Measurements from ENCODE around the gene CFAP43.
"Not testable (repeated sequence)": the region's sequence is repeated elsewhere in the genome, so short reads cannot be mapped to it uniquely, and the experiment has no call there.

CFAP43 gene

DNA sequence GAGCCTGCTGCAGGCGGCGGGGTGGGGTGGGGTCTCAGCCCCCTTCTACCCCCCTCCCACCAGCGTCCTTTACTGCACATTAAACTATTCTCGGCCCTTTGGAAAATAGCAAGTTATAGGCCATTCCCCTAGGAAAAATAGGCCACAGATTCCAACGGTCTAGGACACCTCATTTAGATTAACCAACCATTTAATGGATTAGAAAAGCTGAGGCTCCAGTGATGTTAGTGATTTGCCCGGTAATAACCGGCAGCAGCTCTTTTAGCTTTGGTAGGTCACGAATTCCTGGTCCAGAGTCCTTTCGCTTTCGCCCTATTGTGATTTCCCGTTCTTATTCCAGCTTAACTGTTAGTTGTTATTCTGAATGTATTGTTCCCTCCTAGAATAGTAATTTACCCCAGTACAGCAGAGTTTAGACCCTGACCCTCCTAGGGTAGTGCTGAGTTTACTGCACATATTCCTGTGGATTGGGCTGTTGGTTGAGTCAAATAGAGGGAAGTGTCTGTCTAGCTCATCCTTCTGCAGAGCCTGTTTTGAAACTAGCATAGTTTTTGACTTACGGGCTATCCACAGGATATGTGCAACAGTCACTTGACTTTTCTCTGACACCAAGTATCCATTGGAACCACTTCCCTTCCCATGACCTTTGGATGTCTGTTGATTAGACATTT lies 23.3 kb upstream of the CFAP43 start:
- peak; percentile 72 for DNase-seq (ENCODE audit: low spot score)

DNA sequence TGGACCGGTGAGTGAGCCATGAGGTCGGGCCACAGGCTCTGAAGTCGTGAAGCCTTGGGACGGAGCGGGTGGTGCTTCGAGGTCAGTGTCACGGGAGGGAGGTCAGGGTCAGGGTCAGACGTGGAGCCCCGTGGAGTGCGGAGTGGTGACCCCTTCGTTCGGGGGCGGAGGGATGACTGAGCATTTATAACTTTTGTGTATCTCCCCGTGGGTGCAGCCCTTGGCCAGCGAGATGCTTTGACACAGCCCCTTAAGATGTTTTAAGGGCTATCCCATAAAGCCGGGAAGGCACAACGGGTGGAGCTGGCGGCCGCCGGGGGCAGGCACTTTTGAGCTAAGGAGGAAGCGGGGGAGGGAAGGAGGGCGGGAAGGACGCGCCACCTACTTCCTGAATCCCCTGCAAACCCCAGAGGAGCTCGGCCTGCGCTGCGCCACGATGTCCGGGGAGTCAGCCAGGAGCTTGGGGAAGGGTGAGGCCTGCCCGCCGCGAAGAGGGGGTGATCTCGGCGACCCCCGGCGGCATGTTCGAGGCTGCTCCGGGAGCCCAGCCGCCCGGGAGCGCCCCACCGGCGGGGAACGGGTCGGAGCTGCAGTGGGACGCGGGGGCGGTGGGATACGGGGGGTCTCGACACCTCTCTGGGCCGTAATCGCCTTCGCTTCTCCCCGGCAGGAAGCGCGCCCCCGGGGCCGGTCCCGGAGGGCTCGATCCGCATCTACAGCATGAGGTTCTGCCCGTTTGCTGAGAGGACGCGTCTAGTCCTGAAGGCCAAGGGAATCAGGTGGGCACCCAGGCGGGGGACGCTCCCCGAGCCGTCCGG lies 22.5 kb upstream of the CFAP43 start, which contains the start of gene GSTO1:
Gene GSTO1 (plus strand): TSS at position 400 of the 818 bp plus-strand sequence. CDS start 37 bp downstream, at position 437.
- DNase-seq (ENCODE audit: low spot score), result peak; percentile 91

GRCh38 chr10:104253606-104254410 lies 21.6 kb upstream of the CFAP43 start:
- no peak for DNase-seq (ENCODE audit: low spot score)

DNA sequence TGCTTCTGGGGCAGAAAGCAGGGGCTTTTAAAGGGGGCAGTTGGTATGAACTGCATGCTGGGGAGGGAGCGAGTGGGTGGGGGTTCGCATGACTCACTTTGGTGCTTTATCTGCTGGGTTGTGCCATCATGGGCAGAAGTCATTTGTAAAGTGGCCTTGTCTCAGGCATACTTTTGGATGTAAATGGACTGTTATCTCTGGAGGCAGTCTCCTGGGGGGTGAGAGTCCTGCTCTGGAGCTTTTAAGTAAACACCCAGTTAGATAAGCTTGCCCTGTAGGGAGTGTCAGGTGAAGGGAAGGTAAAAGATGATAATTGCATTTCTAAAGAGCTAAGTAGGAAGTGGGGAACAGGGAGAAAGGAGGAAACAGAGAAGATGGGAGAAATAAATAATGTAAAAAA lies 20.9 kb upstream of the CFAP43 start:
- no peak for DNase-seq (ENCODE audit: low spot score)

DNA sequence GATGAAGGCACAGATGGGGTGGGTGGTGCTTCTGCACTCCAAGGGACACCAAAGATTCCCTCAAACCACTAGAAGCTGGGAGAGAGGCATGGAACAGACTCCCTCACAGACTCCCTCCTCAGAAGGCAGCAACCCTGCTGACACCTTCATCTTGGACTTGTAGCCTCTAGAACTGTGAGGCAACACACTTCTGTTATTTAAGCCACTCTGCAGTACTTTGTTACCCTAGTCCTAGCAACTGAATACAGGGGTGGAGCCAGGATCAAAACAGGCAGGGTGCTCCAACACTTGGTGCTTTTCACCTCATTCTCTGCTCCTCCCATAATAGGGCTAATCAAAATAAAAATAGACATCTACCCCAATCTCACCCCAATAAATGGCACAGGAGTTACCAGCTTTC lies 20.2 kb upstream of the CFAP43 start:
- no peak for DNase-seq (ENCODE audit: low spot score)

GRCh38 chr10:104251443-104251842 lies 19.3 kb upstream of the CFAP43 start:
- no peak for DNase-seq (ENCODE audit: low spot score)

DNA sequence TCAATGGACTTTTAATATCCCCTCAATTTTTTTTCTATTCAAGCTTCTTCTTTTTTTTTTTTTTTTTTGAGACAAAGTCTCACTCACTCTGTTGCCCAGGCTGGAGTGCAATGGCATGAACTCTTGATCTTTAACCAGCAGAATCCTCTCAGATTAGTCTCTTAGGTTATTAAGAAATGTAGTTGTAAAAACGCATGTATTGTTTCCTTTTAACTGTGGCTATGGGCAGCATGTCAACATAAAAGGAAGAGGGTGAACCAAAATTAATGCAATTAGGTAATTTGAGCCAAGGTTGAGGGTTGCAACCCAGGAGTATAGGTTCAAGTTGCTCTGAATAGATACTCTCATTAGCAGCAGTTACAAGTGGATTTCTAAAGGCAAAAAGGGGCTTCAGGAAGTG lies 18.2 kb upstream of the CFAP43 start:
- no peak for DNase-seq (ENCODE audit: low spot score)

DNA sequence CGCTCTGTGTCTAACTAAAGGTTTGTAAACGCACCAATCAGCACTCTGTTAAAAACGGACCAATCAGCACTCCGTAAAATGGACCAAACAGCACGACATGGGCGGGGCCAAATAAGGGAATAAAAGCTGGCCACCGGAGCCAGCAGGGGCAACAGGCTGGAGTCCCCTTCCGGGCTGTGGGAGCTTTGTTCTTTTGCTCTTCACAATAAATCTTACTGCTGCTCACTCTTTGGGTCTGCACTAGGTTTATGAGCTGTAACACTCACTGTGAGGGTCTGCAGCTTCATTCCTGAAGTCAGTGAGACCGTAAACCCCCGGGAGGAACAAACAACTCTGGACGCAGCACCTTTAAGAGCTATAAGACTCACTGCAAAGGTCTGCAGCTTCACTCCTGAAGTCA lies 16.8 kb upstream of the CFAP43 start:
- DNase-seq (ENCODE audit: low spot score), result not testable (repeated sequence)

DNA sequence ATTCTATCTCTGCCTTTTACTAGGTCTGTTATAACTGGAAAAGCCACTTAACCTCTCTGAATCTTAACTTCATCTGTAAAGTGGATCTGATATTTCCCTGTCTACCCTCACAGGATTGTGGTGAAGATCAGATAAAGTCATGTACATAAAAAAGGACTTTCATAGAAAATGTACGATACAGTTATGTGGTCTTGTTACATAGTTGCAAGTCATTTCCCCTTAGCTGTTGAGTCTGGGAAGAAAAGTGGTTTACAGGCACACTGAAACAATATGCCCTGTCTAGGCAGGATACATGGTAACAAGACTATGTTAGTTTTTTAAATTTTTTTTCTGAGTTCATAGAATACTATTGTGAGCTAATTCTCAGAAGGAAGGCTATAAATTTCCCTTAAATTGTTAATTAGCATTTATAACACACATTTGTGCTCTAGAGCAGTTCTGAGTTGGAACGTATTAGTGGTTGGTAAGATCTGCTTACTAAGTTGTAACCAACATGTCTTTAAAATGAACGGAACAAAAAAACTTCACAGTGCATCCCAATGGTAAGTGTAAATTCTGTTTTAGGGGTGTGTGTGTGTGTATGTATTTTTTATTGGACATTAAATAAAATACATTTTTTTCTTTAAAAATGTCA lies 15.5 kb upstream of the CFAP43 start:
- no peak for DNase-seq (ENCODE audit: low spot score)

DNA sequence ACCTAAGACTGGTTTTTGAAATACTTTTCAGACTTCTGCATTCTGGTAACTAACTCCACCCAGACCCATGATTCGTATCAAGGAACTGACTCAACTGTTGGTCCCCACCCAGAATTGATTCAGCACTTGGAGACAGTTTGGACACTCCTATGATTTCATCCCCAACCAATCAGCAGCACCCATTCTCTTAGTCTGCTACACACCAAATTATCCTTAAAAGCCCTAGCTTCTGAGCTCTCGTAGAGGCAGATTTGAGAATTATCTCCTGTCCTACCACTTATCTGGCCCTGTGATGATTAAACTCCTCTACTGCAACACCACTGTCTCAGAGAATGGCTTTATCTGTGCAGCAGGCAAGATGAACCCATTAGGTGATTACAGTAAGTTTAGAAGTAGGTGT lies 14.8 kb upstream of the CFAP43 start:
- peak; percentile 52 for DNase-seq (ENCODE audit: low spot score)

GRCh38 chr10:104245066-104245632 lies 13.0 kb upstream of the CFAP43 start:
- DNase-seq (ENCODE audit: low spot score), result no peak

- no peak for DNase-seq (ENCODE audit: low spot score)
Observed at GRCh38 chr10:104243512-104243911, 11.3 kb upstream of the CFAP43 start.

DNA sequence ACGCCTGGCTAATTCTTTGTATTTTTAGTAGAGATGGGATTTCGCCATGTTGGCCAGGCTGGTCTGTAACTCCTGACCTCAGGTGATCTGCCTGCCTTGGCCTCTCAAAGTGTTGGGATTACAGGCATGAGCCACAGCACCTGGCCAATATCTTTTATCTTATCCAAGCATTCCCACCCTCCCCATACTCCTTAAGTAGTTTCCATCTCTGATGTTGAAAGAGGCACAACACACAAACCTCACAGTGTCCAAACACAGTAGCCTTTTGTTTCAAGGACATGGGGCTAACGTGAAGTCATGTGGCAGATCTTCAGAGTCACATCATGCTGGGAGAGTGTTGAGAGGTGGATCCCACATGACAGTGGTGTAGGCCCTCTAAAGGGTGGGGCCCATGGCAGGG lies 10.8 kb upstream of the CFAP43 start:
- not testable (repeated sequence) for DNase-seq (ENCODE audit: low spot score)

- no peak for DNase-seq (ENCODE audit: low spot score)
Observed at GRCh38 chr10:104242545-104242944, 10.4 kb upstream of the CFAP43 start.

GRCh38 chr10:104240078-104240477 lies 7.9 kb upstream of the CFAP43 start:
- DNase-seq (ENCODE audit: low spot score), result no peak

DNA sequence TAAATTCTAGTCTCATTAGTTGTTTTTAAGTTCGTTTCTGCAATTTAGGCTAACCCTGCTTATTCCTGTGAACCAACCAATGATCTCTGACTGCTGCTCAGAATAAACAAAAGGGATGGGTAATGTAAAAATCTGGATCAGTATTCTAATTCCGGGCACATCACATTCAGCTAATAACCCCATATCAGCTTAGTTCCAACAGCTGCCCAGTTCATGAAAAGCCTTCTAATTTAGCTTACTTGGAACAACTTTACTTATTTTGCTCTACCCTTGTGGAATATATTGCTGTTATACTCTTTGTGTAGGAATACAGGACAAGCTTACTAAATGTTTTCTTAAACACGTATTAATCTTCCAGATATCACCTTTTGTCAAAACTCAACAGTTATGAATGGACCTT lies 3.6 kb upstream of the CFAP43 start:
- no peak for DNase-seq (ENCODE audit: low spot score)

GRCh38 chr10:104234934-104235333 lies 2.8 kb upstream of the CFAP43 start:
- DNase-seq (ENCODE audit: low spot score), result no peak

DNA sequence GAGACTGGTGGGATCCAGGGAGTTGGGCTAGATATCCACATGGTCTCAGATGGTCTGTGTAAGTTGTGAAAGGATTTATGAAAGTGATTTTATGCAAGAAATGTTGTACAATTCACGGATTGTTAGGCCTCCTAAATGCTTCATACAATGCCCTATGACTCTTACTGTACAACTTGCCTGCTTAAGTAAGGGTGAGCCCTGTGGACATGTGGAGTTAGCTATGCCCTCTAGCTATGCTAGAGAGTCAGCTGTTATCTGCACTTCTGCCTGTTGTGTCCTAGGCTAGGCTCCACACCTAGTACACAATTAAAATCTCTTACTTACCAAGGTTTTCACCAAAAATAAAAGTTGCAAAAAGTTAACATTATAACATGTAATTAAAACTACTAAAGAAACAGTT lies 1.7 kb upstream of the CFAP43 start:
- no peak for DNase-seq (ENCODE audit: low spot score)

DNA sequence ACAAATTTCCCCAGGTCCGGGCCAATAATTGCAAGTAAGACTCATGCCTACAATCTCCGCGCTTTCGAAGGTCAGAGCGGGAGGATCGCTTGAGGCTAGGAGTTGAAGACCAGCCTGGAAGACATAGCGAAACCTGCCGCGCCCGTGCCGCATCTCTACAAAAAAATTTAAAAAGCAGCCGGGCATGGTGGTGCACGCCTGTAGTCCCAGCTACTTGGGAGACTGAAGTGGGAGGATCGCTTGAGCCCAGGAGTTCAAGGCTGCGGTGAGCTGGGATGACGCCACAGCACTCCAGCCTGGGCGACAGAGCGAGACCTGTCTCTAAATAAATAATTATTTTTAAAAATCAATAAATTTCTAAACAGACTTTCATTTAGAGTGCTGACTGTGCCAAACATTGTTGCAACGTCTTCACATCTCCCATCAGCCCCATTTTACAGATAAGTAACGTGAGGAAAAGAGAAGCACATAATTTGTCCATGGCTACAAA lies 494 bp upstream of the CFAP43 start:
- DNase-seq (ENCODE audit: low spot score), result no peak

DNA sequence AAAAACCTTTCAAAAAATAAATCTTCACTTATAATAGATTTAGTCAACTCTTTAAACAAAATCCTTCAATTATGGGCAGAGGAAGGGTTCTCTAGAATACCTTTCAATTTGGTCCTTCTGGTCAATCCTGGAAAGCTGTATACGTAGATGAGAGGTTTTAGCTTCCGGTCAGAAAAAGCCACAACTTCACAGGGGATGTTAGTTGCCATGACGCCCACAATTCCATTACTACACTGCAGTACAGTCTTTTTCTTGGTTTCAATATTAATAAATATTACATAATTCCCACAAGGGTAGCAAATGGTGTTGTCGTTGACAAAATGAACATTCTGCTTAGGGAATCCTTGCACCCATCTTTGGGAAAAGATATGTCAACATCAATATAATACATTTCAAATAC lies 1.7 kb downstream of the CFAP43 start:
- DNase-seq (ENCODE audit: low spot score), result no peak

GRCh38 chr10:104223304-104223703 lies 8.9 kb downstream of the CFAP43 start:
- DNase-seq (ENCODE audit: low spot score), result no peak

DNA sequence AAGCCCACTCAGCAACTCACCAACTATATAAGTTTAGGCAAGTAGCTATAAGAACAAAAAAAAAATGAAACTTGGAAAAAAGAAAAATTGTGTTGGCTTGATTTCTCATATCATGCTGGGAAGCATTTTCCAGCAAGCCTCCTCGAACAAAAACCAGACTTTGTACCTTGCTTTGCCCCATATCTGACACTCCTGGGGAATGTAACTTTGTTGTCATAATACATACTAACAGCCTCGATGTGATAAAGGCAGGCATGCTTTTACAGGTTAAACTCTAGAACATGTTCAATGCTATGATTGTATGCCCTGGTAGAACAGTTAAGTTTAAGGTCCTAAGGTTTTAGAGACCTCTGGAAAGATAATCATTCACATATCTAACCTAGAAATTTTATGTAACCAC lies 11.6 kb downstream of the CFAP43 start:
- no peak for DNase-seq (ENCODE audit: low spot score)

Data from GM03348 (cell line).